HG03064 (cell line): ENCODE data around the gene EXOSC9.

ENCODE experiments used
- ATAC-seq: cut with Tn5 transposase; IDR thresholded peaks from one replicate; pipeline ENCODE4 v1.9.1; 2021; ENCODE audit warnings: low read depth; ENCODE audit not compliant: unreplicated experiment

The EXOSC9 gene

GRCh38 chr4:121786221-121786620 is 14.9 kb upstream of the EXOSC9 start:
- no peak for ATAC-seq

- peak; percentile 91 for ATAC-seq
Measured at GRCh38 chr4:121788896-121789295, 12.2 kb upstream of the EXOSC9 start.

- no peak for ATAC-seq
Measured at GRCh38 chr4:121789455-121789854, 11.7 kb upstream of the EXOSC9 start.

GRCh38 chr4:121789960-121790829 is 10.9 kb upstream of the EXOSC9 start:
- ATAC-seq: no peak

GRCh38 chr4:121790976-121791375 is 10.1 kb upstream of the EXOSC9 start:
- no peak for ATAC-seq

- ATAC-seq: no peak
Measured at GRCh38 chr4:121791481-121791880, 9.6 kb upstream of the EXOSC9 start.

GRCh38 chr4:121792966-121793365 is 8.2 kb upstream of the EXOSC9 start:
- ATAC-seq: no peak

- no peak for ATAC-seq
Measured at GRCh38 chr4:121794505-121795188, 6.5 kb upstream of the EXOSC9 start.

- no peak for ATAC-seq
Measured at GRCh38 chr4:121796283-121796682, 4.8 kb upstream of the EXOSC9 start.

- no peak for ATAC-seq
Measured at GRCh38 chr4:121799208-121799823, 1.8 kb upstream of the EXOSC9 start.

GRCh38 chr4:121799867-121800501 is 1.1 kb upstream of the EXOSC9 start:
- no peak for ATAC-seq

GRCh38 chr4:121800638-121800960 is 524 bp upstream of the EXOSC9 start:
- ATAC-seq: peak; percentile 29

GRCh38 chr4:121801715-121802075 is 572 bp downstream of the EXOSC9 start:
- no peak for ATAC-seq

GRCh38 chr4:121806411-121806810 is 5.3 kb downstream of the EXOSC9 start:
- no peak for ATAC-seq

- ATAC-seq: no peak
Measured at GRCh38 chr4:121811122-121811521, 10.0 kb downstream of the EXOSC9 start.

GRCh38 chr4:121814756-121815155 is 13.6 kb downstream of the EXOSC9 start:
- no peak for ATAC-seq

GRCh38 chr4:121817006-121817405 is 15.9 kb downstream of the EXOSC9 start:
- no peak for ATAC-seq

- no peak for ATAC-seq
Measured at GRCh38 chr4:121817701-121818100, 16.6 kb downstream of the EXOSC9 start.

GRCh38 chr4:121818215-121818614 is 17.1 kb downstream of the EXOSC9 start:
- no peak for ATAC-seq

- no peak for ATAC-seq
Measured at GRCh38 chr4:121819216-121819965, 18.3 kb downstream of the EXOSC9 start.

GRCh38 chr4:121822047-121822446 is 20.9 kb downstream of the EXOSC9 start:
- no peak for ATAC-seq
